ENCODE results near the gene ARHGAP19. TPM values are rescaled to one million over a fixed set of nuclear protein-coding genes. Genes with fewer than 3 reads are reported as not detected.
"Not testable (repeated sequence)": the region's sequence is repeated elsewhere in the genome, so short reads cannot be mapped to it uniquely, and the experiment has no call there.

Gene ARHGAP19
- total and polyA plus RNA-seq, 4 donors, result 11.6 to 35.5 (median 16.9) TPM

- not testable (repeated sequence) for H3K4me3 ChIP-seq (ENCODE audit: low read depth, low read length); H3K27ac ChIP-seq (ENCODE audit: low read depth, low read length); DNase-seq (ENCODE audit: low read depth in 4 of 6, low spot score in 6 of 6); H3K27me3 ChIP-seq (ENCODE audit: control insufficient read depth, insufficient read depth, low read length); H3K36me3 ChIP-seq (ENCODE audit: control insufficient read depth, insufficient read depth, low read length); H3K4me1 ChIP-seq (ENCODE audit: control insufficient read depth, insufficient read depth, low read length); H3K9me3 ChIP-seq (ENCODE audit: control insufficient read depth, insufficient read depth, low read length)
- WGBS (ENCODE audit: insufficient coverage), result 98% methylated on average over 8 of the region's 17 CpGs
Measured at GRCh38 chr10:97290576-97291356, 1.7 kb downstream of the ARHGAP19 start.

GRCh38 chr10:97290076-97290475, 2.4 kb downstream of the ARHGAP19 start:
- not testable (repeated sequence) for DNase-seq (ENCODE audit: low read depth in 4 of 6, low spot score in 6 of 6); H3K27me3 ChIP-seq (ENCODE audit: control insufficient read depth, insufficient read depth, low read length); H3K36me3 ChIP-seq (ENCODE audit: control insufficient read depth, insufficient read depth, low read length); H3K4me3 ChIP-seq (ENCODE audit: low read depth, low read length); H3K4me1 ChIP-seq (ENCODE audit: control insufficient read depth, insufficient read depth, low read length); H3K27ac ChIP-seq (ENCODE audit: low read depth, low read length); H3K9me3 ChIP-seq (ENCODE audit: control insufficient read depth, insufficient read depth, low read length)
- WGBS (ENCODE audit: insufficient coverage), result 94% methylated on average over 12 of the region's 13 CpGs

- 100% methylated on average over 2 of the region's 3 CpGs for WGBS (ENCODE audit: insufficient coverage)
- no peaks in the 10 kb centered on the region for H3K36me3 ChIP-seq (ENCODE audit: control insufficient read depth, insufficient read depth, low read length)
- no peaks in the 10 kb centered on the region for H3K27me3 ChIP-seq (ENCODE audit: control insufficient read depth, insufficient read depth, low read length)
- H3K4me1 ChIP-seq (ENCODE audit: control insufficient read depth, insufficient read depth, low read length), result no peaks in the 10 kb centered on the region
- no peak overlapping the region for H3K27ac ChIP-seq (ENCODE audit: low read depth, low read length)
- no peak overlapping the region for H3K4me3 ChIP-seq (ENCODE audit: low read depth, low read length)
- no peak for DNase-seq (ENCODE audit: low read depth in 4 of 6, low spot score in 6 of 6)
- H3K9me3 ChIP-seq (ENCODE audit: control insufficient read depth, insufficient read depth, low read length), result no peaks in the 10 kb centered on the region
Measured at GRCh38 chr10:97280783-97281182, 11.7 kb downstream of the ARHGAP19 start.

- Histone ChIP-seq H3K4me3 (ENCODE audit: low read depth, low read length) (no peak overlapping the region), H3K27me3 (ENCODE audit: control insufficient read depth, insufficient read depth, low read length) (no peaks in the 10 kb centered on the region), H3K27ac (ENCODE audit: low read depth, low read length) (peak overlapping the region; percentile 57), H3K4me1 (ENCODE audit: control insufficient read depth, insufficient read depth, low read length) (no peaks in the 10 kb centered on the region), H3K36me3 (ENCODE audit: control insufficient read depth, insufficient read depth, low read length) (no peaks in the 10 kb centered on the region), H3K9me3 (ENCODE audit: control insufficient read depth, insufficient read depth, low read length) (no peaks in the 10 kb centered on the region)
- 91% methylated on average over 4 of the region's 9 CpGs for WGBS (ENCODE audit: insufficient coverage)
- no peak for DNase-seq (ENCODE audit: low read depth in 4 of 6, low spot score in 6 of 6)
Measured at GRCh38 chr10:97279121-97279815, 13.2 kb downstream of the ARHGAP19 start.

GRCh38 chr10:97278491-97278989, 13.9 kb downstream of the ARHGAP19 start:
- Histone ChIP-seq H3K36me3 (ENCODE audit: control insufficient read depth, insufficient read depth, low read length) (no peaks in the 10 kb centered on the region), H3K27ac (ENCODE audit: low read depth, low read length) (peak overlapping the region; percentile 57), H3K9me3 (ENCODE audit: control insufficient read depth, insufficient read depth, low read length) (no peaks in the 10 kb centered on the region), H3K27me3 (ENCODE audit: control insufficient read depth, insufficient read depth, low read length) (no peaks in the 10 kb centered on the region), H3K4me1 (ENCODE audit: control insufficient read depth, insufficient read depth, low read length) (no peaks in the 10 kb centered on the region), H3K4me3 (ENCODE audit: low read depth, low read length) (no peak overlapping the region)
- DNase-seq (ENCODE audit: low read depth in 4 of 6, low spot score in 6 of 6), result peak in 4 of 6 donors; percentile 39 to 93 (median 68)

GRCh38 chr10:97277551-97277950, 14.9 kb downstream of the ARHGAP19 start:
- WGBS (ENCODE audit: insufficient coverage), result no CpG with 5 or more reads among the region's 1 CpG
- Histone ChIP-seq H3K36me3 (ENCODE audit: control insufficient read depth, insufficient read depth, low read length) (no peaks in the 10 kb centered on the region), H3K4me1 (ENCODE audit: control insufficient read depth, insufficient read depth, low read length) (no peaks in the 10 kb centered on the region), H3K4me3 (ENCODE audit: low read depth, low read length) (no peak overlapping the region), H3K27ac (ENCODE audit: low read depth, low read length) (no peak overlapping the region), H3K9me3 (ENCODE audit: control insufficient read depth, insufficient read depth, low read length) (no peaks in the 10 kb centered on the region), H3K27me3 (ENCODE audit: control insufficient read depth, insufficient read depth, low read length) (no peaks in the 10 kb centered on the region)
- peak in 1 of 6 donors; percentile 32 for DNase-seq (ENCODE audit: low read depth in 4 of 6, low spot score in 6 of 6)

- Histone ChIP-seq H3K9me3 (ENCODE audit: control insufficient read depth, insufficient read depth, low read length) (no peaks in the 10 kb centered on the region), H3K4me1 (ENCODE audit: control insufficient read depth, insufficient read depth, low read length) (no peaks in the 10 kb centered on the region), H3K4me3 (ENCODE audit: low read depth, low read length) (no peak overlapping the region), H3K27ac (ENCODE audit: low read depth, low read length) (no peak overlapping the region), H3K36me3 (ENCODE audit: control insufficient read depth, insufficient read depth, low read length) (no peaks in the 10 kb centered on the region), H3K27me3 (ENCODE audit: control insufficient read depth, insufficient read depth, low read length) (no peaks in the 10 kb centered on the region)
- WGBS (ENCODE audit: insufficient coverage), result 72% methylated on average over 2 of the region's 9 CpGs
- DNase-seq (ENCODE audit: low read depth in 4 of 6, low spot score in 6 of 6), result no peak
Measured at GRCh38 chr10:97274828-97275227, 17.6 kb downstream of the ARHGAP19 start.

- H3K27ac ChIP-seq (ENCODE audit: low read depth, low read length), result no peak overlapping the region
- WGBS (ENCODE audit: insufficient coverage), result no CpG with 5 or more reads among the region's 3 CpGs
- no peak for DNase-seq (ENCODE audit: low read depth in 4 of 6, low spot score in 6 of 6)
- H3K36me3 ChIP-seq (ENCODE audit: control insufficient read depth, insufficient read depth, low read length), result no peaks in the 10 kb centered on the region
- H3K9me3 ChIP-seq (ENCODE audit: control insufficient read depth, insufficient read depth, low read length), result no peaks in the 10 kb centered on the region
- H3K4me1 ChIP-seq (ENCODE audit: control insufficient read depth, insufficient read depth, low read length), result no peaks in the 10 kb centered on the region
- no peak overlapping the region for H3K4me3 ChIP-seq (ENCODE audit: low read depth, low read length)
- no peaks in the 10 kb centered on the region for H3K27me3 ChIP-seq (ENCODE audit: control insufficient read depth, insufficient read depth, low read length)
Measured at GRCh38 chr10:97273700-97274099, 18.7 kb downstream of the ARHGAP19 start.

GRCh38 chr10:97270523-97271154, 21.8 kb downstream of the ARHGAP19 start:
- no CpG with 5 or more reads among the region's 3 CpGs for WGBS (ENCODE audit: insufficient coverage)
- no peaks in the 10 kb centered on the region for H3K27me3 ChIP-seq (ENCODE audit: control insufficient read depth, insufficient read depth, low read length)
- H3K9me3 ChIP-seq (ENCODE audit: control insufficient read depth, insufficient read depth, low read length), result no peaks in the 10 kb centered on the region
- DNase-seq (ENCODE audit: low read depth in 4 of 6, low spot score in 6 of 6), result peak in 1 of 6 donors; percentile 28
- peak overlapping the region; percentile 35 for H3K4me3 ChIP-seq (ENCODE audit: low read depth, low read length)
- no peaks in the 10 kb centered on the region for H3K36me3 ChIP-seq (ENCODE audit: control insufficient read depth, insufficient read depth, low read length)
- H3K27ac ChIP-seq (ENCODE audit: low read depth, low read length), result peak overlapping the region; percentile 64
- no peaks in the 10 kb centered on the region for H3K4me1 ChIP-seq (ENCODE audit: control insufficient read depth, insufficient read depth, low read length)

Data from spinal cord (tissue), 10 donors.